ENCODE data around the gene SNRK. TPM values are rescaled to one million over a fixed set of nuclear protein-coding genes. Genes with fewer than 3 reads are reported as not detected.

SNRK gene
- total RNA-seq (2014; rRNA removed; shearing (Covaris generic)): 17.0 and 23.9 TPM in 2 replicates

GRCh38 chr3:43286115-43286840 lies at the start of gene SNRK:
Gene SNRK (plus strand): TSS chr3:43286540. CDS start chr3:43303204, 16,664 bp downstream.

Other genes starting within 250 kb of the SNRK start
- 16.9 and 18.6 TPM in 2 replicates for gene POMGNT2, start 180.5 kb upstream of the SNRK start, total RNA-seq (2014; rRNA removed; shearing (Covaris generic))

Data from A375 (cell line).